C4-2B (cell line): ENCODE data around the gene RBM38.

Experiments used
- ZFX ChIP-seq: fragments of 450-650 bp; IDR thresholded peaks from 2 replicates; pipeline ENCODE4 v1.6.1; 2017
- TF ChIP-seq, protein P1 (sequence below): fragments of 450-650 bp; conservative IDR thresholded peaks from 2 replicates; pipeline ENCODE4 v1.5.1; 2017; ENCODE audit warnings: mild to moderate bottlenecking

DNA sequence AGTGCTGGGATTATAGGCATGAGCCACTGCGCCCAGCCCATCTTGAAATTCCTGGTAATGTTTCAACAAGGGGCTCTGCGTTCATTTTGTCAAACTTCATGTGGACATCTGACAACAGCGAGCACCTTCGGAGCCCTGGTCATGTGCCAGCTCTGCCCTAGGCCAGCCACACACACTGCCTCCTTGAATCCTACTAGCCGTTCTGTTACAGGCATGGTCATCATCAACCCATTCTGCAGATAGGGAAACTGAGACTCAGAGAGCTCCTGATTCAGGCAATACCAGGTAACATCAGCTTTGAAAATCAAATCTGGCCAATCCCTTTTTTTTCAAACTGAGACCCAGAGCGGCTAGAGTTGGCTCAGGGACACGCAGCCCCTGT, 41.3 kb downstream of the RBM38 start:
- TF ChIP-seq, protein P1, sequence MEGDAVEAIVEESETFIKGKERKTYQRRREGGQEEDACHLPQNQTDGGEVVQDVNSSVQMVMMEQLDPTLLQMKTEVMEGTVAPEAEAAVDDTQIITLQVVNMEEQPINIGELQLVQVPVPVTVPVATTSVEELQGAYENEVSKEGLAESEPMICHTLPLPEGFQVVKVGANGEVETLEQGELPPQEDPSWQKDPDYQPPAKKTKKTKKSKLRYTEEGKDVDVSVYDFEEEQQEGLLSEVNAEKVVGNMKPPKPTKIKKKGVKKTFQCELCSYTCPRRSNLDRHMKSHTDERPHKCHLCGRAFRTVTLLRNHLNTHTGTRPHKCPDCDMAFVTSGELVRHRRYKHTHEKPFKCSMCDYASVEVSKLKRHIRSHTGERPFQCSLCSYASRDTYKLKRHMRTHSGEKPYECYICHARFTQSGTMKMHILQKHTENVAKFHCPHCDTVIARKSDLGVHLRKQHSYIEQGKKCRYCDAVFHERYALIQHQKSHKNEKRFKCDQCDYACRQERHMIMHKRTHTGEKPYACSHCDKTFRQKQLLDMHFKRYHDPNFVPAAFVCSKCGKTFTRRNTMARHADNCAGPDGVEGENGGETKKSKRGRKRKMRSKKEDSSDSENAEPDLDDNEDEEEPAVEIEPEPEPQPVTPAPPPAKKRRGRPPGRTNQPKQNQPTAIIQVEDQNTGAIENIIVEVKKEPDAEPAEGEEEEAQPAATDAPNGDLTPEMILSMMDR: no peak
- TF ChIP-seq ZFX: no peak
